B cell (primary cell): Measurements from ENCODE around the gene MYCBP2. TPM values are rescaled to one million over a fixed set of nuclear protein-coding genes. Genes with fewer than 3 reads are reported as not detected.

Experiments
- ATAC-seq: fragments of 200-7000 bp; cut with Tn5 transposase; one replicate; pipeline ENCODE4 v1.10.0; 2021; ENCODE audit warnings: low read depth, mild to moderate bottlenecking, moderate number of reproducible peaks, moderate library complexity
- CTCF ChIA-PET: fragments of 350-600 bp; sonication (Branson Sonifier 250); formaldehyde crosslinking; loops from one replicate; lab custom pipeline; 2021; ENCODE audit warnings: antibody characterized with exemption, inconsistent platforms; lab: Charles Lee
- POLR2A ChIA-PET: fragments of 350-600 bp; sonication (Branson Sonifier 250); formaldehyde crosslinking; loops from one replicate; lab custom pipeline; 2021; ENCODE audit warnings: antibody characterized with exemption; lab: Charles Lee
- DNase-seq: peaks from one replicate; pipeline ENCODE4 v3.0.0; 2013
- H2AFZ ChIP-seq: 2 replicates; pipeline ENCODE4 v1.6.1; 2012; ENCODE audit warnings: mild to moderate bottlenecking, low read depth, low read length; ENCODE audit not compliant: insufficient read depth, poor library complexity, severe bottlenecking
- H3K27ac ChIP-seq, 2 donors: 1 replicate in 1 of 2; 2 replicates in 1 of 2; pipeline ENCODE4 v1.5.1; 2012 to 2013; ENCODE audit warnings: low read length in 2 of 2, mild to moderate bottlenecking in 2 of 2, moderate library complexity in 1 of 2
- H3K27me3 ChIP-seq, 4 experiments: fragments of 200-600 bp in 1 of 4; sonication (generic) in 1 of 4; replicated peaks in 1 of 4; 1 replicate in 2 of 4; 2 replicates in 2 of 4; pipeline versions ENCODE4 v1.6.1 to v1.7.0; 2013 to 2016; ENCODE audit warnings: low read length in 3 of 4, mild to moderate bottlenecking in 2 of 4, mixed read lengths in 1 of 4, moderate library complexity in 1 of 4; ENCODE audit not compliant: insufficient read depth in 4 of 4, control insufficient read depth in 3 of 4; ENCODE audit errors: control extremely low read depth in 1 of 4
- H3K36me3 ChIP-seq, 2 experiments: replicated peaks in 1 of 2; 1 replicate in 1 of 2; 2 replicates in 1 of 2; pipeline versions ENCODE4 v1.6.1 to v1.7.1; 2013; ENCODE audit warnings: low read length in 1 of 2; ENCODE audit not compliant: insufficient read depth in 2 of 2, control insufficient read depth in 1 of 2; ENCODE audit errors: control extremely low read depth in 1 of 2, extremely low read depth in 1 of 2
- H3K4me1 ChIP-seq, 2 donors: fragments of 200-600 bp in 1 of 2; sonication (generic) in 1 of 2; 1 replicate in 1 of 2; 2 replicates in 1 of 2; pipeline versions ENCODE4 v1.5.1 to v1.6.1; 2013 to 2017; ENCODE audit warnings: low read length in 2 of 2; ENCODE audit not compliant: control insufficient read depth in 2 of 2, insufficient read depth in 2 of 2
- H3K4me2 ChIP-seq: replicated peaks from 2 replicates; pipeline ENCODE3; 2012; ENCODE audit warnings: mild to moderate bottlenecking, low read depth, low read length; ENCODE audit not compliant: poor library complexity, severe bottlenecking
- H3K4me3 ChIP-seq, 5 experiments: fragments of 200-600 bp in 1 of 5; sonication (generic) in 1 of 5; 1 replicate in 3 of 5; 2 replicates in 2 of 5; pipeline versions ENCODE4 v1.5.1 to v1.7.0; 2011 to 2016; ENCODE audit warnings: low read length in 4 of 5, mild to moderate bottlenecking in 4 of 5, low read depth in 2 of 5, control low read depth in 1 of 5, moderate library complexity in 1 of 5; ENCODE audit not compliant: insufficient read depth in 1 of 5; ENCODE audit errors: control extremely low read depth in 1 of 5, extremely low read depth in 1 of 5
- H3K79me2 ChIP-seq: fragments of 200-600 bp; sonication (generic); one replicate; pipeline ENCODE4 v1.6.0; 2016; ENCODE audit warnings: low read length; ENCODE audit not compliant: control insufficient read depth, insufficient read depth
- H3K9ac ChIP-seq: fragments of 200-600 bp; sonication (generic); 2 replicates; pipeline ENCODE4 v1.6.1; 2017; ENCODE audit warnings: mild to moderate bottlenecking, low read length, moderate library complexity
- H3K9me3 ChIP-seq, 3 donors: one replicate each; pipeline versions ENCODE4 v1.6.1 to v1.7.1; 2013; ENCODE audit warnings: low read length in 2 of 3; ENCODE audit not compliant: control insufficient read depth in 2 of 3, insufficient read depth in 1 of 3; ENCODE audit errors: control extremely low read depth in 1 of 3
- H4K20me1 ChIP-seq: 2 replicates; pipeline ENCODE4 v1.6.0; 2012; ENCODE audit warnings: mild to moderate bottlenecking, low read length; ENCODE audit not compliant: insufficient read depth, control insufficient read depth, poor library complexity, severe bottlenecking
- H3K27ac Mint-ChIP-seq: one replicate; pipeline ENCODE4 v1.8.0; 2021; ENCODE audit warnings: mixed read lengths
- H3K27me3 Mint-ChIP-seq: one replicate; pipeline ENCODE4 v1.8.0; 2021; ENCODE audit warnings: mixed read lengths
- H3K4me1 Mint-ChIP-seq: one replicate; pipeline ENCODE4 v1.8.0; 2021; ENCODE audit warnings: mixed read lengths
- H3K4me3 Mint-ChIP-seq: one replicate; pipeline ENCODE4 v1.8.0; 2021; ENCODE audit warnings: mixed read lengths
- H3K9me3 Mint-ChIP-seq: one replicate; pipeline ENCODE4 v1.8.0; 2022; ENCODE audit warnings: mixed read lengths; ENCODE audit not compliant: insufficient read depth
- EZH2 ChIP-seq: IDR thresholded peaks from 2 replicates; pipeline ENCODE4 v1.6.1; 2012; ENCODE audit warnings: borderline replicate concordance, low read depth, mild to moderate bottlenecking, moderate library complexity, low read length; ENCODE audit not compliant: insufficient read depth, poor library complexity, severe bottlenecking
- WGBS: methylation state at CpG from one replicate; pipeline ENCODE4 v1.1.5; 2013; ENCODE audit warnings: missing lambda C conversion rate; ENCODE audit not compliant: insufficient coverage; 5-methylcytosine and 5-hydroxymethylcytosine counted together
- intact Hi-C: fragments of 100-400 bp; cut with micrococcal nuclease; formaldehyde crosslinking; loops from one replicate; pipeline ENCODE4 v1.10.0; 2022
- polyA plus RNA-seq: library from polyadenylated mRNA; depleted of rRNA; stranded (reverse); fragments of >200 nt; gene quantifications from 2 replicates; pipeline ENCODE4 v1.2.3, GENCODE V29; 2012
- total RNA-seq, 2 donors: library from RNA; stranded (reverse); fragments of 120-200 nt in 1 of 2; gene quantifications; 1 replicate in 1 of 2; 2 replicates in 1 of 2; pipeline versions ENCODE4 v1.2.3 to v1.2.4, GENCODE V29; 2013 to 2022
- TF ChIP-seq, protein P1 (sequence below): fragments of 200-600 bp; IDR thresholded peaks from one replicate; pipeline ENCODE4 v1.8.0; 2022; ENCODE audit warnings: antibody characterized with exemption, mild to moderate bottlenecking

MYCBP2 gene
- total and polyA plus RNA-seq, 2 donors (not counting 1 experiment from before 2014, with no cell fraction given): 84.0 to 237 TPM

GRCh38 chr13:77374339-77374738, 47.4 kb upstream of the MYCBP2 start:
- H3K36me3 ChIP-seq: no peaks in the 10 kb centered on the region
- no peaks in the 10 kb centered on the region for H4K20me1 ChIP-seq
- WGBS: no CpG with 5 or more reads among the region's 1 CpG
- no peak for DNase-seq
- no peak overlapping the region for H2AFZ ChIP-seq
- H3K27ac ChIP-seq: no peak overlapping the region
- no peak overlapping the region for H3K27ac Mint-ChIP-seq
- H3K4me3 Mint-ChIP-seq: no peak overlapping the region
- no peaks in the 10 kb centered on the region for H3K27me3 Mint-ChIP-seq
- no peak overlapping the region for H3K4me3 ChIP-seq
- no peak overlapping the region for H3K9ac ChIP-seq
- no peaks in the 10 kb centered on the region for H3K79me2 ChIP-seq
- intact Hi-C loops: no loop called here
- no peak for TF ChIP-seq EZH2
- TF ChIP-seq, protein P1, sequence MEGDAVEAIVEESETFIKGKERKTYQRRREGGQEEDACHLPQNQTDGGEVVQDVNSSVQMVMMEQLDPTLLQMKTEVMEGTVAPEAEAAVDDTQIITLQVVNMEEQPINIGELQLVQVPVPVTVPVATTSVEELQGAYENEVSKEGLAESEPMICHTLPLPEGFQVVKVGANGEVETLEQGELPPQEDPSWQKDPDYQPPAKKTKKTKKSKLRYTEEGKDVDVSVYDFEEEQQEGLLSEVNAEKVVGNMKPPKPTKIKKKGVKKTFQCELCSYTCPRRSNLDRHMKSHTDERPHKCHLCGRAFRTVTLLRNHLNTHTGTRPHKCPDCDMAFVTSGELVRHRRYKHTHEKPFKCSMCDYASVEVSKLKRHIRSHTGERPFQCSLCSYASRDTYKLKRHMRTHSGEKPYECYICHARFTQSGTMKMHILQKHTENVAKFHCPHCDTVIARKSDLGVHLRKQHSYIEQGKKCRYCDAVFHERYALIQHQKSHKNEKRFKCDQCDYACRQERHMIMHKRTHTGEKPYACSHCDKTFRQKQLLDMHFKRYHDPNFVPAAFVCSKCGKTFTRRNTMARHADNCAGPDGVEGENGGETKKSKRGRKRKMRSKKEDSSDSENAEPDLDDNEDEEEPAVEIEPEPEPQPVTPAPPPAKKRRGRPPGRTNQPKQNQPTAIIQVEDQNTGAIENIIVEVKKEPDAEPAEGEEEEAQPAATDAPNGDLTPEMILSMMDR: no peak
- H3K4me1 Mint-ChIP-seq: peaks cover 14% of the 10 kb centered on the region
- ATAC-seq: no peak
- ChIA-PET CTCF (interaction anchor here (1.1 kb wide), 1 partner anchor 103 kb away, joined by 3 read pairs; no protein-coding TSS in a partner anchor), POLR2A (no interaction called here)
- H3K9me3 Mint-ChIP-seq: no peaks in the 10 kb centered on the region
- no peaks in the 10 kb centered on the region for H3K27me3 ChIP-seq
- H3K4me1 ChIP-seq: peaks cover 5 to 7% of the 10 kb centered on the region in 2 donors
- H3K4me2 ChIP-seq: no peak overlapping the region
- H3K9me3 ChIP-seq: peaks cover 0 to 2% (median 0%) of the 10 kb centered on the region in 3 donors

DNA sequence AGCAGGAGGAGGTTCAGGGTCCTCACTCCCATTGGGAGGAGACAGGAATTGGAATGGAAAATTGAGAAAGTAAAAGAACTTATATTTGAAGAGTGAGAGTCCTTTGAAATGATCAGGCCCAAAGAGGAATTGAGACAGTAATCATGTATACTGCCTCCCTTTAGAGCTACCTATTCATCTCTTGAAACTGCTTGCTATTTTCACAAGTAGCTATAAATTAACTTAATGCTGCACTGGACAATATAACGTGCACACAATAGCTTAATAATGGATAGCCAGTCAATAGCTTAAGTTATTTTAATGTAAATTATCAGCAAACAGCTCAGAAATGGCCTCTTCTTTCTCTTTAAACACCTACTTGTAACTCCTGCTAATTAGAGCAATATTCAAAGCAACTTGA, 46.6 kb upstream of the MYCBP2 start:
- Mint-ChIP-seq H3K9me3 (no peaks in the 10 kb centered on the region), H3K27ac (no peak overlapping the region), H3K4me3 (no peak overlapping the region), H3K4me1 (peaks cover 14% of the 10 kb centered on the region), H3K27me3 (no peaks in the 10 kb centered on the region)
- no peak overlapping the region for H3K4me3 ChIP-seq
- no peaks in the 10 kb centered on the region for H4K20me1 ChIP-seq
- H3K36me3 ChIP-seq: no peaks in the 10 kb centered on the region
- no peak for TF ChIP-seq EZH2
- TF ChIP-seq, protein P1: no peak
- no peaks in the 10 kb centered on the region for H3K79me2 ChIP-seq
- peaks cover 5 to 7% of the 10 kb centered on the region in 2 donors for H3K4me1 ChIP-seq
- ChIA-PET POLR2A (no interaction called here), CTCF (interaction anchor here (0.5 to 1.1 kb wide), 2 partner anchors 104 kb away, joined by 3 read pairs; no protein-coding TSS in a partner anchor)
- no peak overlapping the region for H3K9ac ChIP-seq
- H3K27me3 ChIP-seq: no peaks in the 10 kb centered on the region
- intact Hi-C loops: no loop called here
- ATAC-seq (no peak), DNase-seq (no peak)
- H2AFZ ChIP-seq: no peak overlapping the region
- WGBS: no CpG with 5 or more reads among the region's 1 CpG
- peaks cover 0 to 2% (median 0%) of the 10 kb centered on the region in 3 donors for H3K9me3 ChIP-seq
- no peak overlapping the region for H3K27ac ChIP-seq
- H3K4me2 ChIP-seq: no peak overlapping the region
